ENCODE measurements around the gene C16orf54.
"Not testable (repeated sequence)": the region's sequence is repeated elsewhere in the genome, so short reads cannot be mapped to it uniquely, and the experiment has no call there.

C16orf54 gene

GRCh38 chr16:29702269-29702668 lies 43.5 kb downstream of the C16orf54 start:
- DNase-seq = peak; percentile 56

GRCh38 chr16:29701214-29701555 lies 44.6 kb downstream of the C16orf54 start:
- DNase-seq = no peak

- peak; percentile 87 for DNase-seq
Observed at GRCh38 chr16:29700253-29700987, 45.4 kb downstream of the C16orf54 start.

- DNase-seq = no peak
Observed at GRCh38 chr16:29699324-29700219, 46.2 kb downstream of the C16orf54 start.

DNA sequence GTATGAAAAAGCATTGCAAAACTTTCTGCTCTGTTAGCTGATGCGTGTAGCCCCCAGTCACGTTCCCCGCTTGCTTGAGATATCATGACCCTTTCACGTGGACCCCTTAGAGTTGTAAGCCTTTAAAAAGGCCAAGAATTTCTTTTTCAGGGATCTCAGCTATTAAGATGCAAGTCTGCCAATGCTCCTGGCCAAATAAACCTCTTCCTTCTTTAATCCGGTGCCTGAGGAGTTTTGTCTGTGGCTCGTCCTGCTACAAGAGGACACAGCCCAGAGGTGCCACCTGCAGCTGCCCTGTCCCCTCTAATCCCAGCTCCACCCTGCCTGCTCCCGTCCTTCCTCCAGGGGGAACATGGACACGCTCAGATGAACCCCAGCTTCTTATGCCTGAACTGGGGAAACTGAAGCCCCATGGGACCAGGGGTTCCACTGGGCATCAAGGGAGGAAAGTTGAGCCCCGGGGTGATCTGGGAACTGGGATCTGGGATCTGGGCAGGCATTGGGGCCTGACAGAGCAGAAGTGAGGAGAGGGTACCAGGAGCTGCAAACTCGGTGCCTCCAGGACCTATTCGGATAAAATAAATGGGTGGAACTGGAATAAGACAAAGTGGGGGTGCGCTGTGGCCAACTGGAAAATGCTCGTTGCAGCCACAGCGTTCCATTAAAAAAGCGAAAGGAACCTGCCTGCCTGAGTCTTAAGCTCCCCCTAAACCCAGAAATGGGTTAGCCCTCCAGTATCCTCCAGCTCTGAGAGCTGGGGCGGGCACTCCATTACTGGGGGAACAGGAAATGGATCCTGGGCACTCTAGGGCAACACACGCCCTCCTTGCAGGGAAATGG lies 47.1 kb downstream of the C16orf54 start:
- DNase-seq = no peak

- DNase-seq = no peak
Observed at GRCh38 chr16:29698042-29698441, 47.7 kb downstream of the C16orf54 start.

- no peak for DNase-seq
Observed at GRCh38 chr16:29697391-29697790, 48.4 kb downstream of the C16orf54 start.

DNA sequence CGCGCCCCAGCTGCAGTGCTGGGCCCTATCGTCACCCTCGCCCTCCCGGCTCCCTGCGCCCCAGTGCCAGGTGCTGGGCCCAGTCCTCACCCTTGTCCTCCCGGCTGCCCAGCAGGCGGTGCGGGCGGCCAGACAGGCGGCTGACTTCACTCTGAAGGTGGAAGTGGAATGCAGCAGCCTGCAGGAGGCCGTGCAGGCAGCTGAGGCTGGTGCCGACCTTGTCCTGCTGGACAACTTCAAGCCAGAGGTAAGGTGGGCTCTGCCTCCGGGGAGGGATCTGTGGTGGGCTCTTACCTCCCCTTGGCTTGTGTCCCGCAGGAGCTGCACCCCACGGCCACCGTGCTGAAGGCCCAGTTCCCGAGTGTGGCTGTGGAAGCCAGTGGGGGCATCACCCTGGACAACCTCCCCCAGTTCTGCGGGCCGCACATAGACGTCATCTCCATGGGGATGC lies 48.9 kb downstream of the C16orf54 start:
- DNase-seq = no peak

- not testable (repeated sequence) for DNase-seq
Observed at GRCh38 chr16:29695675-29696074, 50.1 kb downstream of the C16orf54 start.

DNA sequence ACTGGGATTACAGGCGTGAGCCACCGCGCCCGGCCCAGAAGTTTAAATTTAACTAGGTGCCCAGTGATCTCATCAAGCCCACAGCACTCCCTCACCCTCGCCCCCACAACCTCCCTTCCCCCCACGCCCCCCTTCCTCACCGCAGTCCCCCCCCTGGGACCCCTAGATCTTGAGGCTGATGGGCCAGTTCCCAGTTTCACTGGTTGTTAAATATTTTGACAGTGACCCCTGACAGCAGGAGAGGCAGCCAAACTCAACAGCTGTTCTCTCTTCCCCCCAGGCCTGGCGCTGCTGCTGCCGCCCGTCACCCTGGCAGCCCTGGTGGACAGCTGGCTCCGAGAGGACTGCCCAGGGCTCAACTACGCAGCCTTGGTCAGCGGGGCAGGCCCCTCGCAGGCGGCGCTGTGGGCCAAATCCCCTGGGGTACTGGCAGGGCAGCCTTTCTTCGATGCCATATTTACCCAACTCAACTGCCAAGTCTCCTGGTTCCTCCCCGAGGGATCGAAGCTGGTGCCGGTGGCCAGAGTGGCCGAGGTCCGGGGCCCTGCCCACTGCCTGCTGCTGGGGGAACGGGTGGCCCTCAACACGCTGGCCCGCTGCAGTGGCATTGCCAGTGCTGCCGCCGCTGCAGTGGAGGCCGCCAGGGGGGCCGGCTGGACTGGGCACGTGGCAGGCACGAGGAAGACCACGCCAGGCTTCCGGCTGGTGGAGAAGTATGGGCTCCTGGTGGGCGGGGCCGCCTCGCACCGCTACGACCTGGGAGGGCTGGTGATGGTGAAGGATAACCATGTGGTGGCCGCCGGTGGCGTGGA lies 51.2 kb downstream of the C16orf54 start:
- no peak for DNase-seq

DNA sequence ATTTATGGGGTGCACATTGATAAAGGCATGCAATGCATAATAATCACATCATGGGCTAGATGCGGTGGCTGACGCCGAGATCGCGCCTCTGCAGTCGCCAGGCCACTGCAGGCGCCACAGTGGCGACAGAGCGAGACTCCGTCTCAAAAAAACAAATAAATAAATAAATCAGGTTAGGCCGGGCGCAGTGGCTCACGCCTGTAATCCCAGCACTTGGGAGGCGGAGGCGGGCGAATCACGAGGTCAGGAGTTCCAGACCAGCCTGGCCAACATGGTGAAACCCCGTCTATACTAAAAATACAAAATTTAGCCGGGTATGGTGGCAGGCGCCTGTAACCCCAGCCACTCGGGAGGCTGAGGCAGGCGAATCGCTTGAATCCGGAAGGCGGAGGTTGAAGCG lies 53.2 kb downstream of the C16orf54 start:
- not testable (repeated sequence) for DNase-seq

All from CD4-positive, alpha-beta T cell treated with Interleukin-17A for 4 hours (primary cell).